ENCODE measurements around the gene KLHL18.

- TF ChIP-seq CTCF (conservative IDR thresholded peaks at IDR 0.05; ENCODE audit: low read length) (no peak), EZH2phosphoT487 (IDR thresholded peaks at IDR 0.05; ENCODE audit: borderline replicate concordance, low read depth, low read length) (no peak)
Measured at GRCh38 chr3:47347217-47347801, 64.6 kb downstream of the KLHL18 start.

Data from OCI-LY7 (cell line).